ENCODE data around the gene DNAJB12.
"Not testable (repeated sequence)": the region's sequence is repeated elsewhere in the genome, so short reads cannot be mapped to it uniquely, and the experiment has no call there.

The DNAJB12 gene

GRCh38 chr10:72353028-72353964 lies 1.4 kb downstream of the DNAJB12 start:
- no peak for DNase-seq

GRCh38 chr10:72351479-72351878 lies 3.2 kb downstream of the DNAJB12 start:
- DNase-seq, result no peak

- DNase-seq, result no peak
Measured at GRCh38 chr10:72349438-72349837, 5.3 kb downstream of the DNAJB12 start.

- DNase-seq, result no peak
Measured at GRCh38 chr10:72348282-72348681, 6.4 kb downstream of the DNAJB12 start.

- not testable (repeated sequence) for DNase-seq
Measured at GRCh38 chr10:72346117-72346516, 8.6 kb downstream of the DNAJB12 start.

- DNase-seq, result peak; percentile 55
Measured at GRCh38 chr10:72344932-72345331, 9.8 kb downstream of the DNAJB12 start.

GRCh38 chr10:72342911-72343310 lies 11.8 kb downstream of the DNAJB12 start:
- no peak for DNase-seq

GRCh38 chr10:72340510-72341261 lies 14.0 kb downstream of the DNAJB12 start:
- peak; percentile 85 for DNase-seq

GRCh38 chr10:72338180-72338579 lies 16.5 kb downstream of the DNAJB12 start:
- no peak for DNase-seq

- no peak for DNase-seq
Measured at GRCh38 chr10:72337722-72338121, 17.0 kb downstream of the DNAJB12 start.

GRCh38 chr10:72337039-72337629 lies 17.6 kb downstream of the DNAJB12 start:
- DNase-seq, result peak; percentile 73

- no peak for DNase-seq
Measured at GRCh38 chr10:72336259-72337038, 18.3 kb downstream of the DNAJB12 start.

GRCh38 chr10:72335394-72336258 lies 19.1 kb downstream of the DNAJB12 start:
- DNase-seq, result peak; percentile 64

- peak; percentile 94 for DNase-seq
Measured at GRCh38 chr10:72334825-72335393, 19.8 kb downstream of the DNAJB12 start.

GRCh38 chr10:72334196-72334824 lies 20.4 kb downstream of the DNAJB12 start:
- no peak for DNase-seq

GRCh38 chr10:72333112-72334015 lies 21.4 kb downstream of the DNAJB12 start:
- peak; percentile 56 for DNase-seq

- DNase-seq, result no peak
Measured at GRCh38 chr10:72332423-72333111, 22.2 kb downstream of the DNAJB12 start.

- DNase-seq, result peak; percentile 96
Measured at GRCh38 chr10:72331575-72332422, 22.9 kb downstream of the DNAJB12 start.

Measured in activated CD4-positive, alpha-beta T cell treated with anti-CD3 and anti-CD28 coated beads, Interleukin-2, Interleukin-6, amounts not matched to agents 100 ng/mL and 50 ng/mL, durations not matched to agents 16 hours and 8 hours (primary cell).